GM12892 (cell line): Measurements from ENCODE around the gene PACSIN3.

Experiments
- POLR2A ChIP-seq: IDR thresholded peaks from 2 replicates; pipeline ENCODE4 v1.6.1; 2011; ENCODE audit warnings: low read depth, low read length, control low read depth
- POLR2AphosphoS5 ChIP-seq: IDR thresholded peaks from 2 replicates; pipeline ENCODE4 v1.6.1; 2011; ENCODE audit warnings: low read depth, low read length, control low read depth

GRCh38 chr11:47172740-47173336, 13.4 kb downstream of the PACSIN3 start:
- TF ChIP-seq POLR2A (no peak), POLR2AphosphoS5 (no peak)
